ENCODE data around the gene SPAG6. TPM values are rescaled to one million over a fixed set of nuclear protein-coding genes. Genes with fewer than 3 reads are reported as not detected.

SPAG6 gene
- total RNA-seq, 1 experiment from 2014 or later = 0.74 TPM

DNA sequence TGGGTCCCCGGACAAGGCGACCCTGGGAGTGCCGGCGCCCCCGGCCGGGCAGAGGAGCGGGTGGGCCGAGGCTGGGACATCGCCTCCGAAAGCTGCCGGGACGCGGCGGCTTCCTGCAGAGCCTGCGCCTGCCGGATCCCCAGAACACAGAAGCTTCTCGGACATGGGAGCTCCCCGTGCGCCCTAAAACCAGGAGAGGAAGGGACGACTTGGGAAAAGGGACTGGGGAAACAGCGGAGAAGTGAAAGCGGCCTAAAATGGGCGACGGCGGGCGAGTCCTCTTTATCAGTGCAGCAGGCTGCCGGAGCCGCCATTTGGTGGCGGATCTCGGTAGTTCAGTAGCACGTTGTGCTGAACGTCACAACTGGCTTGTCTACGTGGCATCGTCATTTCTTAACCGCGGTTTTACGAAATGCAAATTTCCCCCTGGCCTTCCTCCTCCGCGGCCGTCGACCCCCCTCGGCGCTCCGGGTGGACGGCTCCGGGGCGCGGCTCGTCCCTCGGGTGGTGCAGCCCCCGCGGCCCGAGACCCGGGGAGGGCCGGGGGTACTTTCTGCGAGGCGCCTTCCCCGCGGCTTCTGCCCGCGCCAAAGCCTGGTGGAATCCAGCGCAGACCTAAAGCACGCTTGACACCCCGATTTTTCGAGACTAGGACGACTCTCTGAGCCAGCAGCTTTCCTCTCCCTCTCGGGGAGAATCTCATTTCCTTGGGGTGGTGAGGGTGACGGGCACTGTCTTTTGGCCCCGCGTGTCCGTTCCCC is 9.9 kb upstream of the SPAG6 start:
- peak overlapping the region; percentile 65 for H3K4me3 Mint-ChIP-seq
- peaks cover 31% of the 10 kb centered on the region for H3K4me1 Mint-ChIP-seq
- H3K27me3 Mint-ChIP-seq (ENCODE audit: low read depth) = peaks cover 100% of the 10 kb centered on the region
- POLR2A ChIA-PET = no interaction called here
- CTCF ChIA-PET = interaction anchor here (1.0 kb wide), 1 partner anchor 332 kb away, joined by 3 read pairs; the partner anchor contains the start of gene DNAJC1
- no peak overlapping the region for H3K27ac Mint-ChIP-seq
- H3K9me3 Mint-ChIP-seq = no peaks in the 10 kb centered on the region
- H3K36me3 Mint-ChIP-seq = no peaks in the 10 kb centered on the region
- ATAC-seq = peak; percentile 13
- peak; percentile 58 for DNase-seq (ENCODE audit: low spot score)
- TF ChIP-seq ZBTB21 (CRISPR knock-in tag; IDR thresholded peaks at IDR 0.05; ENCODE audit: borderline replicate concordance) (no peak), SOX15 (CRISPR knock-in tag; IDR thresholded peaks at IDR 0.05) (no peak), SMAD3 (CRISPR knock-in tag; IDR thresholded peaks at IDR 0.05; ENCODE audit: borderline replicate concordance) (no peak), ZNF121 (CRISPR knock-in tag; IDR thresholded peaks at IDR 0.05) (no peak), ZNF423 (CRISPR knock-in tag; IDR thresholded peaks at IDR 0.05) (no peak), NR1H2 (CRISPR knock-in tag; IDR thresholded peaks at IDR 0.05) (no peak), NR2C2 (CRISPR knock-in tag; IDR thresholded peaks at IDR 0.05) (no peak), RORB (CRISPR knock-in tag; IDR thresholded peaks at IDR 0.05) (no peak), TCF7 (CRISPR knock-in tag; IDR thresholded peaks at IDR 0.05; ENCODE audit: low read depth) (peak; percentile 37; the same call in 1 of the 2 replicates)
- TF ChIP-seq, protein P1, sequence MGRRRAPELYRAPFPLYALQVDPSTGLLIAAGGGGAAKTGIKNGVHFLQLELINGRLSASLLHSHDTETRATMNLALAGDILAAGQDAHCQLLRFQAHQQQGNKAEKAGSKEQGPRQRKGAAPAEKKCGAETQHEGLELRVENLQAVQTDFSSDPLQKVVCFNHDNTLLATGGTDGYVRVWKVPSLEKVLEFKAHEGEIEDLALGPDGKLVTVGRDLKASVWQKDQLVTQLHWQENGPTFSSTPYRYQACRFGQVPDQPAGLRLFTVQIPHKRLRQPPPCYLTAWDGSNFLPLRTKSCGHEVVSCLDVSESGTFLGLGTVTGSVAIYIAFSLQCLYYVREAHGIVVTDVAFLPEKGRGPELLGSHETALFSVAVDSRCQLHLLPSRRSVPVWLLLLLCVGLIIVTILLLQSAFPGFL (CRISPR knock-in tag; IDR thresholded peaks at IDR 0.05; ENCODE audit: borderline replicate concordance) = no peak
- TF ChIP-seq, protein P2, sequence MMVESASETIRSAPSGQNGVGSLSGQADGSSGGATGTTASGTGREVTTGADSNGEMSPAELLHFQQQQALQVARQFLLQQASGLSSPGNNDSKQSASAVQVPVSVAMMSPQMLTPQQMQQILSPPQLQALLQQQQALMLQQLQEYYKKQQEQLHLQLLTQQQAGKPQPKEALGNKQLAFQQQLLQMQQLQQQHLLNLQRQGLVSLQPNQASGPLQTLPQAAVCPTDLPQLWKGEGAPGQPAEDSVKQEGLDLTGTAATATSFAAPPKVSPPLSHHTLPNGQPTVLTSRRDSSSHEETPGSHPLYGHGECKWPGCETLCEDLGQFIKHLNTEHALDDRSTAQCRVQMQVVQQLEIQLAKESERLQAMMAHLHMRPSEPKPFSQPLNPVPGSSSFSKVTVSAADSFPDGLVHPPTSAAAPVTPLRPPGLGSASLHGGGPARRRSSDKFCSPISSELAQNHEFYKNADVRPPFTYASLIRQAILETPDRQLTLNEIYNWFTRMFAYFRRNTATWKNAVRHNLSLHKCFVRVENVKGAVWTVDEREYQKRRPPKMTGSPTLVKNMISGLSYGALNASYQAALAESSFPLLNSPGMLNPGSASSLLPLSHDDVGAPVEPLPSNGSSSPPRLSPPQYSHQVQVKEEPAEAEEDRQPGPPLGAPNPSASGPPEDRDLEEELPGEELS (CRISPR knock-in tag; IDR thresholded peaks at IDR 0.05) = no peak
- TF ChIP-seq, protein P3, sequence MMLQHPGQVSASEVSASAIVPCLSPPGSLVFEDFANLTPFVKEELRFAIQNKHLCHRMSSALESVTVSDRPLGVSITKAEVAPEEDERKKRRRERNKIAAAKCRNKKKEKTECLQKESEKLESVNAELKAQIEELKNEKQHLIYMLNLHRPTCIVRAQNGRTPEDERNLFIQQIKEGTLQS (CRISPR knock-in tag; conservative IDR thresholded peaks at IDR 0.05) = no peak
- TF ChIP-seq, protein P4, sequence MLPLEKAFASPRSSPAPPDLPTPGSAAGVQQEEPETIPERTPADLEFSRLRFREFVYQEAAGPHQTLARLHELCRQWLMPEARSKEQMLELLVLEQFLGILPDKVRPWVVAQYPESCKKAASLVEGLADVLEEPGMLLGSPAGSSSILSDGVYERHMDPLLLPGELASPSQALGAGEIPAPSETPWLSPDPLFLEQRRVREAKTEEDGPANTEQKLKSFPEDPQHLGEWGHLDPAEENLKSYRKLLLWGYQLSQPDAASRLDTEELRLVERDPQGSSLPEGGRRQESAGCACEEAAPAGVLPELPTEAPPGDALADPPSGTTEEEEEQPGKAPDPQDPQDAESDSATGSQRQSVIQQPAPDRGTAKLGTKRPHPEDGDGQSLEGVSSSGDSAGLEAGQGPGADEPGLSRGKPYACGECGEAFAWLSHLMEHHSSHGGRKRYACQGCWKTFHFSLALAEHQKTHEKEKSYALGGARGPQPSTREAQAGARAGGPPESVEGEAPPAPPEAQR (CRISPR knock-in tag; IDR thresholded peaks at IDR 0.05) = no peak
- TF ChIP-seq, protein P5, sequence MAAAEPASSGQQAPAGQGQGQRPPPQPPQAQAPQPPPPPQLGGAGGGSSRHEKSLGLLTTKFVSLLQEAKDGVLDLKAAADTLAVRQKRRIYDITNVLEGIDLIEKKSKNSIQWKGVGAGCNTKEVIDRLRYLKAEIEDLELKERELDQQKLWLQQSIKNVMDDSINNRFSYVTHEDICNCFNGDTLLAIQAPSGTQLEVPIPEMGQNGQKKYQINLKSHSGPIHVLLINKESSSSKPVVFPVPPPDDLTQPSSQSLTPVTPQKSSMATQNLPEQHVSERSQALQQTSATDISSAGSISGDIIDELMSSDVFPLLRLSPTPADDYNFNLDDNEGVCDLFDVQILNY (CRISPR knock-in tag; IDR thresholded peaks at IDR 0.05) = no peak
- TF ChIP-seq, protein P6, sequence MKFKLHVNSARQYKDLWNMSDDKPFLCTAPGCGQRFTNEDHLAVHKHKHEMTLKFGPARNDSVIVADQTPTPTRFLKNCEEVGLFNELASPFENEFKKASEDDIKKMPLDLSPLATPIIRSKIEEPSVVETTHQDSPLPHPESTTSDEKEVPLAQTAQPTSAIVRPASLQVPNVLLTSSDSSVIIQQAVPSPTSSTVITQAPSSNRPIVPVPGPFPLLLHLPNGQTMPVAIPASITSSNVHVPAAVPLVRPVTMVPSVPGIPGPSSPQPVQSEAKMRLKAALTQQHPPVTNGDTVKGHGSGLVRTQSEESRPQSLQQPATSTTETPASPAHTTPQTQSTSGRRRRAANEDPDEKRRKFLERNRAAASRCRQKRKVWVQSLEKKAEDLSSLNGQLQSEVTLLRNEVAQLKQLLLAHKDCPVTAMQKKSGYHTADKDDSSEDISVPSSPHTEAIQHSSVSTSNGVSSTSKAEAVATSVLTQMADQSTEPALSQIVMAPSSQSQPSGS (CRISPR knock-in tag; IDR thresholded peaks at IDR 0.05; ENCODE audit: borderline replicate concordance, low read depth) = no peak
- TF ChIP-seq, protein P7, sequence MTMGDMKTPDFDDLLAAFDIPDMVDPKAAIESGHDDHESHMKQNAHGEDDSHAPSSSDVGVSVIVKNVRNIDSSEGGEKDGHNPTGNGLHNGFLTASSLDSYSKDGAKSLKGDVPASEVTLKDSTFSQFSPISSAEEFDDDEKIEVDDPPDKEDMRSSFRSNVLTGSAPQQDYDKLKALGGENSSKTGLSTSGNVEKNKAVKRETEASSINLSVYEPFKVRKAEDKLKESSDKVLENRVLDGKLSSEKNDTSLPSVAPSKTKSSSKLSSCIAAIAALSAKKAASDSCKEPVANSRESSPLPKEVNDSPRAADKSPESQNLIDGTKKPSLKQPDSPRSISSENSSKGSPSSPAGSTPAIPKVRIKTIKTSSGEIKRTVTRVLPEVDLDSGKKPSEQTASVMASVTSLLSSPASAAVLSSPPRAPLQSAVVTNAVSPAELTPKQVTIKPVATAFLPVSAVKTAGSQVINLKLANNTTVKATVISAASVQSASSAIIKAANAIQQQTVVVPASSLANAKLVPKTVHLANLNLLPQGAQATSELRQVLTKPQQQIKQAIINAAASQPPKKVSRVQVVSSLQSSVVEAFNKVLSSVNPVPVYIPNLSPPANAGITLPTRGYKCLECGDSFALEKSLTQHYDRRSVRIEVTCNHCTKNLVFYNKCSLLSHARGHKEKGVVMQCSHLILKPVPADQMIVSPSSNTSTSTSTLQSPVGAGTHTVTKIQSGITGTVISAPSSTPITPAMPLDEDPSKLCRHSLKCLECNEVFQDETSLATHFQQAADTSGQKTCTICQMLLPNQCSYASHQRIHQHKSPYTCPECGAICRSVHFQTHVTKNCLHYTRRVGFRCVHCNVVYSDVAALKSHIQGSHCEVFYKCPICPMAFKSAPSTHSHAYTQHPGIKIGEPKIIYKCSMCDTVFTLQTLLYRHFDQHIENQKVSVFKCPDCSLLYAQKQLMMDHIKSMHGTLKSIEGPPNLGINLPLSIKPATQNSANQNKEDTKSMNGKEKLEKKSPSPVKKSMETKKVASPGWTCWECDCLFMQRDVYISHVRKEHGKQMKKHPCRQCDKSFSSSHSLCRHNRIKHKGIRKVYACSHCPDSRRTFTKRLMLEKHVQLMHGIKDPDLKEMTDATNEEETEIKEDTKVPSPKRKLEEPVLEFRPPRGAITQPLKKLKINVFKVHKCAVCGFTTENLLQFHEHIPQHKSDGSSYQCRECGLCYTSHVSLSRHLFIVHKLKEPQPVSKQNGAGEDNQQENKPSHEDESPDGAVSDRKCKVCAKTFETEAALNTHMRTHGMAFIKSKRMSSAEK (CRISPR knock-in tag; IDR thresholded peaks at IDR 0.05; ENCODE audit: borderline replicate concordance) = no peak
- TF ChIP-seq, protein P8, sequence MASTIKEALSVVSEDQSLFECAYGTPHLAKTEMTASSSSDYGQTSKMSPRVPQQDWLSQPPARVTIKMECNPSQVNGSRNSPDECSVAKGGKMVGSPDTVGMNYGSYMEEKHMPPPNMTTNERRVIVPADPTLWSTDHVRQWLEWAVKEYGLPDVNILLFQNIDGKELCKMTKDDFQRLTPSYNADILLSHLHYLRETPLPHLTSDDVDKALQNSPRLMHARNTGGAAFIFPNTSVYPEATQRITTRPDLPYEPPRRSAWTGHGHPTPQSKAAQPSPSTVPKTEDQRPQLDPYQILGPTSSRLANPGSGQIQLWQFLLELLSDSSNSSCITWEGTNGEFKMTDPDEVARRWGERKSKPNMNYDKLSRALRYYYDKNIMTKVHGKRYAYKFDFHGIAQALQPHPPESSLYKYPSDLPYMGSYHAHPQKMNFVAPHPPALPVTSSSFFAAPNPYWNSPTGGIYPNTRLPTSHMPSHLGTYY (CRISPR knock-in tag; IDR thresholded peaks at IDR 0.05) = no peak
- TF ChIP-seq, protein P9, sequence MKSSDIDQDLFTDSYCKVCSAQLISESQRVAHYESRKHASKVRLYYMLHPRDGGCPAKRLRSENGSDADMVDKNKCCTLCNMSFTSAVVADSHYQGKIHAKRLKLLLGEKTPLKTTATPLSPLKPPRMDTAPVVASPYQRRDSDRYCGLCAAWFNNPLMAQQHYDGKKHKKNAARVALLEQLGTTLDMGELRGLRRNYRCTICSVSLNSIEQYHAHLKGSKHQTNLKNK (CRISPR knock-in tag; IDR thresholded peaks at IDR 0.05) = no peak
- TF ChIP-seq, protein P10, sequence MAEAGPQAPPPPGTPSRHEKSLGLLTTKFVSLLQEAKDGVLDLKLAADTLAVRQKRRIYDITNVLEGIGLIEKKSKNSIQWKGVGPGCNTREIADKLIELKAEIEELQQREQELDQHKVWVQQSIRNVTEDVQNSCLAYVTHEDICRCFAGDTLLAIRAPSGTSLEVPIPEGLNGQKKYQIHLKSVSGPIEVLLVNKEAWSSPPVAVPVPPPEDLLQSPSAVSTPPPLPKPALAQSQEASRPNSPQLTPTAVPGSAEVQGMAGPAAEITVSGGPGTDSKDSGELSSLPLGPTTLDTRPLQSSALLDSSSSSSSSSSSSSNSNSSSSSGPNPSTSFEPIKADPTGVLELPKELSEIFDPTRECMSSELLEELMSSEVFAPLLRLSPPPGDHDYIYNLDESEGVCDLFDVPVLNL (CRISPR knock-in tag; IDR thresholded peaks at IDR 0.05; ENCODE audit: borderline replicate concordance, low read depth) = 0 out of 2 replicates have a peak, but pooled peaks have one; percentile 20
- TF ChIP-seq, protein P11, sequence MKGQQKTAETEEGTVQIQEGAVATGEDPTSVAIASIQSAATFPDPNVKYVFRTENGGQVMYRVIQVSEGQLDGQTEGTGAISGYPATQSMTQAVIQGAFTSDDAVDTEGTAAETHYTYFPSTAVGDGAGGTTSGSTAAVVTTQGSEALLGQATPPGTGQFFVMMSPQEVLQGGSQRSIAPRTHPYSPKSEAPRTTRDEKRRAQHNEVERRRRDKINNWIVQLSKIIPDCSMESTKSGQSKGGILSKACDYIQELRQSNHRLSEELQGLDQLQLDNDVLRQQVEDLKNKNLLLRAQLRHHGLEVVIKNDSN (CRISPR knock-in tag; IDR thresholded peaks at IDR 0.05) = no peak

All from WTC11 (cell line).